K562 (cell line): ENCODE results near the gene KCND3. TPM values are rescaled to one million over a fixed set of nuclear protein-coding genes. Genes with fewer than 3 reads are reported as not detected.

Experiments
- ATAC-seq: fragments of 200-7000 bp; cut with Tn5 transposase; 3 replicates; pipeline ENCODE4 v1.9.1; 2020; ENCODE audit warnings: moderate library complexity
- BruUV-seq: library from RNA; stranded (reverse); fragments of 400-500 nt; replicated peaks from 2 replicates; lab custom pipeline; 2021; lab: Mats Ljungman, UMichigan
- CTCF ChIA-PET: fragments of 300-600 bp; formaldehyde crosslinking; extraction: SDS; loops from one replicate; lab custom pipeline; 2021; ENCODE audit warnings: low intra/inter-chr PET ratio; lab: Yijun Ruan, JAX
- POLR2A ChIA-PET: fragments of 300-600, 350-650 bp; sonication (Branson Sonifier 250); formaldehyde crosslinking; extraction: SDS; loops from one replicate; lab custom pipeline; 2021; ENCODE audit warnings: antibody characterized with exemption, inconsistent platforms; lab: Yijun Ruan, JAX
- DNase-seq, 4 experiments: peaks; one replicate each; pipeline versions ENCODE4 v3.0.0 to v3.0.0-alpha.2; 2011 to 2018; ENCODE audit warnings: low spot score in 3 of 4, mixed read lengths in 3 of 4; ENCODE audit errors: extremely low read depth in 1 of 4
- FAIRE-seq: peaks from 2 replicates; lab custom pipeline; 2011; peaks lifted over from hg19 to GRCh38; lab: Jason Lieb, UNC
- H2AFZ ChIP-seq: 2 replicates; pipeline ENCODE4 v1.6.0; 2011; ENCODE audit warnings: low read depth, low read length, control low read depth, inconsistent platforms
- H3K27ac ChIP-seq: fragments of 200-600 bp; 3 replicates; pipeline ENCODE4 v1.8.0; 2011; ENCODE audit warnings: low read depth, mild to moderate bottlenecking, control low read depth, inconsistent platforms, low read length, moderate library complexity, mixed read lengths; ENCODE audit errors: extremely low read depth
- H3K27me3 ChIP-seq, 2 experiments: fragments of 300-600 bp in 1 of 2; 2 replicates in 1 of 2; 3 replicates in 1 of 2; pipeline versions ENCODE4 v1.6.0 to v1.8.0; 2011; ENCODE audit warnings: inconsistent platforms in 2 of 2, low read length in 2 of 2, mild to moderate bottlenecking in 1 of 2, mixed read lengths in 1 of 2, moderate library complexity in 1 of 2; ENCODE audit not compliant: control insufficient read depth in 2 of 2, insufficient read depth in 2 of 2
- H3K36me3 ChIP-seq: fragments of 300-600 bp; 3 replicates; pipeline ENCODE4 v1.8.0; 2011; ENCODE audit warnings: mild to moderate bottlenecking, low read length, inconsistent platforms; ENCODE audit not compliant: control insufficient read depth, insufficient read depth
- H3K4me1 ChIP-seq, 2 experiments: fragments of 200-600 bp in 1 of 2; replicated peaks in 1 of 2; 2 replicates in 1 of 2; 3 replicates in 1 of 2; pipeline versions ENCODE4 v1.5.1 to v1.8.0; 2011; ENCODE audit warnings: inconsistent platforms in 2 of 2, low read length in 2 of 2, mild to moderate bottlenecking in 1 of 2, mixed read lengths in 1 of 2, moderate library complexity in 1 of 2; ENCODE audit not compliant: control insufficient read depth in 2 of 2, insufficient read depth in 2 of 2
- H3K4me2 ChIP-seq: 2 replicates; pipeline ENCODE4 v1.6.1; 2011; ENCODE audit warnings: low read length, control low read depth, inconsistent platforms, mixed read lengths; ENCODE audit not compliant: insufficient read depth
- H3K4me3 ChIP-seq: fragments of 200-600 bp; sonication (generic), shearing (Covaris generic); 2 replicates; pipeline ENCODE4 v1.5.1; 2016; ENCODE audit warnings: control low read depth, inconsistent platforms
- H3K79me2 ChIP-seq: fragments of 200-600 bp; 3 replicates; pipeline ENCODE4 v1.8.0; 2011; ENCODE audit warnings: low read length, inconsistent platforms; ENCODE audit not compliant: control insufficient read depth, insufficient read depth
- H3K9ac ChIP-seq, 2 experiments: 2 replicates each; pipeline versions ENCODE4 v1.6.0 to v1.6.1; 2011; ENCODE audit warnings: low read depth in 2 of 2, low read length in 2 of 2, control low read depth in 1 of 2, inconsistent platforms in 1 of 2, mild to moderate bottlenecking in 1 of 2, mixed read lengths in 1 of 2; ENCODE audit not compliant: insufficient read depth in 1 of 2
- H3K9me1 ChIP-seq: one replicate; pipeline ENCODE4 v1.6.0; 2011; ENCODE audit warnings: inconsistent platforms, mild to moderate bottlenecking, low read length, moderate library complexity; ENCODE audit not compliant: control insufficient read depth, insufficient read depth
- H3K9me3 ChIP-seq: replicated peaks from 2 replicates; pipeline ENCODE4 v1.5.1; 2011; ENCODE audit warnings: low read depth, low read length, inconsistent platforms; ENCODE audit not compliant: control insufficient read depth, insufficient read depth
- H4K20me1 ChIP-seq: replicated peaks from 2 replicates; pipeline ENCODE4 v1.6.1; 2011; ENCODE audit warnings: low read length, inconsistent platforms, mixed read lengths; ENCODE audit not compliant: control insufficient read depth, insufficient read depth
- BACH1 ChIP-seq: fragments of 200-800 bp; sonication (Bioruptor generic); IDR thresholded peaks from 2 replicates; pipeline ENCODE4 v1.6.1; 2016; ENCODE audit warnings: missing genetic modification characterization, missing compliant biosample characterization
- CTBP1 ChIP-seq: fragments of 450-650 bp; IDR thresholded peaks from 2 replicates; pipeline ENCODE4 v1.6.1; 2016; ENCODE audit warnings: borderline replicate concordance
- DIDO1 ChIP-seq: fragments of 450-650 bp; IDR thresholded peaks from 2 replicates; pipeline ENCODE4 v1.6.1; 2016; ENCODE audit warnings: low read depth, missing biosample characterization, missing genetic modification characterization
- JUNB ChIP-seq: fragments of 450-650 bp; formaldehyde crosslinking; conservative IDR thresholded peaks from 2 replicates; pipeline ENCODE4 v1.4.0; 2020; ENCODE audit warnings: mild to moderate bottlenecking
- MGA ChIP-seq: fragments of 450-650 bp; IDR thresholded peaks from 2 replicates; pipeline ENCODE4 v1.6.1; 2016; ENCODE audit warnings: mild to moderate bottlenecking, moderate library complexity
- SMARCB1 ChIP-seq: IDR thresholded peaks from 2 replicates; pipeline ENCODE4 v1.6.1; 2011; ENCODE audit warnings: improper control_type of control experiment, low read depth; ENCODE audit not compliant: insufficient read length
- ZNF639 ChIP-seq, 2 experiments: fragments of 200-800 bp in 1 of 2; sonication (Bioruptor generic) in 1 of 2; sonication (generic) in 1 of 2; formaldehyde crosslinking in 1 of 2; IDR thresholded peaks in 1 of 2; conservative IDR thresholded peaks in 1 of 2; 2 replicates each; pipeline versions ENCODE4 v1.5.0 to v1.6.1; 2016 to 2020; ENCODE audit warnings: missing compliant biosample characterization in 1 of 2, missing genetic modification characterization in 1 of 2, missing genetic modification reagents in 1 of 2
- WGBS: fragments of 100-300 bp; shearing (Covaris generic); methylation state at CpG from one replicate; pipeline ENCODE4 v1.1.6; 2016; ENCODE audit warnings: low coverage, mixed read lengths; ENCODE audit not compliant: insufficient coverage; ENCODE audit errors: missing lambda C conversion rate; 5-methylcytosine and 5-hydroxymethylcytosine counted together
- in situ Hi-C: fragments of 300-500 bp; cut with MboI; formaldehyde crosslinking; loops from 4 replicates; pipeline ENCODE4 v1.15.0; 2018; ENCODE audit warnings: inconsistent platforms, mixed read lengths
- intact Hi-C: fragments of 100-400 bp; cut with micrococcal nuclease; formaldehyde crosslinking; loops from 2 replicates; pipeline ENCODE4 v1.14.2; 2022
- polyA plus RNA-seq, 8 experiments: library from polyadenylated mRNA; depleted of rRNA in 4 of 8; stranded (reverse) in 5 of 8; unstranded in 3 of 8; fragments of >200 nt; fragmentation: Nextera tagmentation in 2 of 8; fragmentation: Illumina TruSeq in 1 of 8; extraction: Ambion mirVana in 2 of 8; extraction: Trizol in 1 of 8; gene quantifications; 2 replicates each; pipeline versions ENCODE4 v1.2.1 to v1.2.3, GENCODE V29; 2011 to 2014; ENCODE audit warnings: inconsistent platforms in 1 of 8, missing spikeins in 1 of 8
- total RNA-seq, 7 experiments: library from RNA; depleted of rRNA in 6 of 7; stranded (reverse); fragments of >200 nt in 6 of 7; fragmentation: Illumina TruSeq in 2 of 7; extraction: Trizol in 2 of 7; gene quantifications; 2 replicates each; pipeline versions ENCODE4 v1.2.1 to v1.2.3, GENCODE V29; 2011 to 2021; ENCODE audit warnings: low replicate concordance in 1 of 7

The KCND3 gene
- total and polyA plus RNA-seq, 9 of the 15 experiments (the other 6 are each of a cell fraction or from before 2014, with no cell fraction given): not detected

- Histone ChIP-seq H3K79me2 (no peaks in the 10 kb centered on the region), H3K9me1 (no peaks in the 10 kb centered on the region), H2AFZ (no peak overlapping the region), H3K9me3 (no peaks in the 10 kb centered on the region), H3K36me3 (no peaks in the 10 kb centered on the region), H3K27ac (no peak overlapping the region), H3K4me1 (no peaks in the 10 kb centered on the region), H3K9ac (no peak overlapping the region), H3K27me3 (peaks cover 2 to 24% of the 10 kb centered on the region in 2 experiments), H3K4me3 (no peak overlapping the region), H3K4me2 (no peak overlapping the region), H4K20me1 (peaks cover 6% of the 10 kb centered on the region; the same call in 1 of the 2 replicates)
- BruUV-seq: no TSS peak
- no peak for FAIRE-seq
- intact Hi-C loops: no loop called here
- no peak for DNase-seq
- in situ Hi-C loops: no loop called here
- 4% methylated on average over 3 of the region's 3 CpGs for WGBS
- ChIA-PET CTCF (no interaction called here), POLR2A (no interaction called here)
- no peak for ATAC-seq
- TF ChIP-seq JUNB (CRISPR knock-in tag): no peak
- no peak for TF ChIP-seq BACH1 (tag)
- TF ChIP-seq CTBP1: no peak
- no peak for TF ChIP-seq MGA
- TF ChIP-seq DIDO1 (tag): no peak
- TF ChIP-seq ZNF639 (CRISPR knock-in tag; conservative IDR thresholded peaks at IDR 0.05 in 1 of 2, IDR thresholded peaks at IDR 0.05 in 1 of 2): no peak
- no peak for TF ChIP-seq SMARCB1
Measured at GRCh38 chr1:111903871-111904449, 85.5 kb downstream of the KCND3 start.
